Activated CD4-positive, alpha-beta T cell treated with anti-CD3 and anti-CD28 coated beads for 36 hours (primary cell): ENCODE data around the gene LPP. TPM values are rescaled to one million over a fixed set of nuclear protein-coding genes. Genes with fewer than 3 reads are reported as not detected.

Experiments used
- ATAC-seq: fragments of 200-7000 bp; cut with Tn5 transposase; one replicate; pipeline ENCODE4 v1.10.0; 2021; ENCODE audit warnings: mild to moderate bottlenecking, moderate library complexity
- CTCF ChIA-PET: fragments of 350-600 bp; sonication (Branson Sonifier 250); formaldehyde crosslinking; loops from one replicate; lab custom pipeline; 2021; ENCODE audit warnings: antibody characterized with exemption; lab: Charles Lee
- POLR2A ChIA-PET: fragments of 350-600 bp; sonication (Branson Sonifier 250); formaldehyde crosslinking; loops from one replicate; lab custom pipeline; 2021; ENCODE audit warnings: antibody characterized with exemption, inconsistent platforms; lab: Charles Lee
- DNase-seq: peaks from one replicate; pipeline ENCODE4 v3.0.0-alpha.2; 2020
- H3K27ac Mint-ChIP-seq: one replicate; pipeline ENCODE4 v1.8.0; 2021; ENCODE audit warnings: mixed read lengths
- H3K27me3 Mint-ChIP-seq: one replicate; pipeline ENCODE4 v1.8.0; 2021; ENCODE audit warnings: mixed read lengths
- H3K36me3 Mint-ChIP-seq: one replicate; pipeline ENCODE4 v1.8.0; 2021; ENCODE audit warnings: low read depth, mixed read lengths
- H3K4me1 Mint-ChIP-seq: one replicate; pipeline ENCODE4 v1.8.0; 2021; ENCODE audit warnings: mixed read lengths
- H3K4me3 Mint-ChIP-seq: one replicate; pipeline ENCODE4 v1.8.0; 2021; ENCODE audit warnings: mild to moderate bottlenecking, moderate library complexity, mixed read lengths
- H3K9me3 Mint-ChIP-seq: one replicate; pipeline ENCODE4 v1.8.0; 2021; ENCODE audit warnings: low read depth, mixed read lengths
- intact Hi-C, 2 experiments: fragments of 100-400 bp; cut with DNase I in 1 of 2; cut with micrococcal nuclease in 1 of 2; formaldehyde crosslinking; loops; one replicate each; pipeline versions ENCODE4 v1.14.2 to v1.15.1; 2022 to 2024; cut with DNase I, micrococcal nuclease
- total RNA-seq, 2 experiments: library from RNA; stranded (reverse); gene quantifications; one replicate each; pipeline ENCODE4 v1.2.3, GENCODE V29; 2021

LPP gene
- total RNA-seq, 2 experiments from 2014 or later = 34.7 to 40.6 TPM

- CTCF ChIA-PET = no interaction called here
- H3K4me3 Mint-ChIP-seq = no peak overlapping the region
Measured at GRCh38 chr3:188219147-188219546, 65.2 kb downstream of the LPP start.

GRCh38 chr3:188220097-188220788 lies 66.3 kb downstream of the LPP start:
- Mint-ChIP-seq H3K36me3 (peaks cover 17% of the 10 kb centered on the region), H3K4me3 (no peak overlapping the region), H3K9me3 (no peaks in the 10 kb centered on the region), H3K4me1 (peaks cover 22% of the 10 kb centered on the region), H3K27ac (no peak overlapping the region), H3K27me3 (no peaks in the 10 kb centered on the region)
- no peak for ATAC-seq
- intact Hi-C loops = no loop called here
- ChIA-PET CTCF (no interaction called here), POLR2A (interaction anchor here (0.6 kb wide), 1 partner anchor 34 kb away, joined by 3 read pairs; no protein-coding TSS in a partner anchor)
- DNase-seq = no peak

More at GRCh38 chr3:188219147-188219546, 65.2 kb downstream of the LPP start:
- Mint-ChIP-seq H3K4me1 (peaks cover 25% of the 10 kb centered on the region), H3K9me3 (no peaks in the 10 kb centered on the region), H3K27me3 (no peaks in the 10 kb centered on the region), H3K27ac (no peak overlapping the region), H3K36me3 (peaks cover 18% of the 10 kb centered on the region)
- POLR2A ChIA-PET = no interaction called here
- ATAC-seq (no peak), DNase-seq (no peak)
- intact Hi-C loops = no loop called here

GRCh38 chr3:188220988-188221818 lies 67.2 kb downstream of the LPP start:
- ChIA-PET POLR2A (no interaction called here), CTCF (interaction anchor here (2.0 kb wide), 1 partner anchor 16 kb away, joined by 6 read pairs; no protein-coding TSS in a partner anchor)
- H3K36me3 Mint-ChIP-seq = peaks cover 20% of the 10 kb centered on the region
- no peak for ATAC-seq
- no peaks in the 10 kb centered on the region for H3K27me3 Mint-ChIP-seq
- no peak overlapping the region for H3K27ac Mint-ChIP-seq
- H3K9me3 Mint-ChIP-seq = no peaks in the 10 kb centered on the region
- no peak overlapping the region for H3K4me3 Mint-ChIP-seq
- DNase-seq = no peak
- peaks cover 19% of the 10 kb centered on the region for H3K4me1 Mint-ChIP-seq
- intact Hi-C loops = no loop called here

GRCh38 chr3:188223936-188224335 lies 70.0 kb downstream of the LPP start:
- H3K27me3 Mint-ChIP-seq = no peaks in the 10 kb centered on the region
- ATAC-seq = no peak
- H3K4me1 Mint-ChIP-seq = peaks cover 8% of the 10 kb centered on the region
- no peak overlapping the region for H3K4me3 Mint-ChIP-seq
- ChIA-PET POLR2A (no interaction called here), CTCF (interaction anchor here (1.0 kb wide), 1 partner anchor 16 kb away, joined by 3 read pairs; no protein-coding TSS in a partner anchor)
- intact Hi-C loops = no loop called here
- no peak overlapping the region for H3K27ac Mint-ChIP-seq
- no peak for DNase-seq
- no peaks in the 10 kb centered on the region for H3K9me3 Mint-ChIP-seq
- peaks cover 23% of the 10 kb centered on the region for H3K36me3 Mint-ChIP-seq

- DNase-seq = no peak
- Mint-ChIP-seq H3K4me3 (no peak overlapping the region), H3K27ac (no peak overlapping the region), H3K4me1 (peaks cover 8% of the 10 kb centered on the region), H3K9me3 (no peaks in the 10 kb centered on the region), H3K36me3 (peaks cover 20% of the 10 kb centered on the region), H3K27me3 (no peaks in the 10 kb centered on the region)
- POLR2A ChIA-PET = no interaction called here
- no peak for ATAC-seq
- intact Hi-C loops = no loop called here
- CTCF ChIA-PET = no interaction called here
Measured at GRCh38 chr3:188227442-188227841, 73.5 kb downstream of the LPP start.

GRCh38 chr3:188229177-188229576 lies 75.2 kb downstream of the LPP start:
- Mint-ChIP-seq H3K4me3 (no peak overlapping the region), H3K27me3 (no peaks in the 10 kb centered on the region), H3K36me3 (peaks cover 17% of the 10 kb centered on the region), H3K9me3 (no peaks in the 10 kb centered on the region), H3K4me1 (peaks cover 9% of the 10 kb centered on the region), H3K27ac (no peak overlapping the region)
- intact Hi-C loops = no loop called here
- ChIA-PET CTCF (interaction anchor here (0.6 kb wide), 1 partner anchor 144 kb away, joined by 3 read pairs; no protein-coding TSS in a partner anchor), POLR2A (no interaction called here)
- DNase-seq (no peak), ATAC-seq (no peak)

GRCh38 chr3:188229726-188230125 lies 75.8 kb downstream of the LPP start:
- Mint-ChIP-seq H3K4me1 (peaks cover 9% of the 10 kb centered on the region), H3K36me3 (peaks cover 17% of the 10 kb centered on the region), H3K27ac (no peak overlapping the region), H3K27me3 (no peaks in the 10 kb centered on the region), H3K9me3 (no peaks in the 10 kb centered on the region), H3K4me3 (no peak overlapping the region)
- DNase-seq (no peak), ATAC-seq (no peak)
- ChIA-PET POLR2A (no interaction called here), CTCF (no interaction called here)
- intact Hi-C loops = no loop called here

- H3K27ac Mint-ChIP-seq = no peak overlapping the region
- peaks cover 7% of the 10 kb centered on the region for H3K4me1 Mint-ChIP-seq
- H3K9me3 Mint-ChIP-seq = no peaks in the 10 kb centered on the region
- no peak for DNase-seq
- CTCF ChIA-PET = interaction anchor here (0.6 kb wide), 1 partner anchor 19 kb away, joined by 3 read pairs; no protein-coding TSS in a partner anchor
- peak; percentile 70 for ATAC-seq
- no peak overlapping the region for H3K4me3 Mint-ChIP-seq
- H3K36me3 Mint-ChIP-seq = peaks cover 11% of the 10 kb centered on the region
- intact Hi-C loops = no loop called here
- POLR2A ChIA-PET = interaction anchor here (0.7 kb wide), 1 partner anchor 1178 kb away, joined by 3 read pairs; no protein-coding TSS in a partner anchor
- H3K27me3 Mint-ChIP-seq = no peaks in the 10 kb centered on the region
Measured at GRCh38 chr3:188230962-188231361, 77.0 kb downstream of the LPP start.

- intact Hi-C loops = no loop called here
- no peaks in the 10 kb centered on the region for H3K9me3 Mint-ChIP-seq
Measured at GRCh38 chr3:188231456-188231855, 77.5 kb downstream of the LPP start.

GRCh38 chr3:188232656-188233055 lies 78.7 kb downstream of the LPP start:
- Mint-ChIP-seq H3K4me1 (peaks cover 16% of the 10 kb centered on the region), H3K36me3 (peaks cover 10% of the 10 kb centered on the region), H3K27ac (no peak overlapping the region), H3K9me3 (no peaks in the 10 kb centered on the region), H3K27me3 (no peaks in the 10 kb centered on the region), H3K4me3 (no peak overlapping the region)
- ChIA-PET CTCF (no interaction called here), POLR2A (no interaction called here)
- intact Hi-C loops = no loop called here
- no peak for ATAC-seq
- DNase-seq = no peak

More at GRCh38 chr3:188231456-188231855, 77.5 kb downstream of the LPP start:
- peaks cover 13% of the 10 kb centered on the region for H3K36me3 Mint-ChIP-seq
- H3K4me1 Mint-ChIP-seq = peaks cover 10% of the 10 kb centered on the region
- DNase-seq = no peak
- no peak overlapping the region for H3K27ac Mint-ChIP-seq
- ChIA-PET POLR2A (interaction anchor here (0.7 kb wide), 1 partner anchor 1178 kb away, joined by 3 read pairs; no protein-coding TSS in a partner anchor), CTCF (no interaction called here)
- ATAC-seq = no peak
- no peak overlapping the region for H3K4me3 Mint-ChIP-seq
- H3K27me3 Mint-ChIP-seq = no peaks in the 10 kb centered on the region

GRCh38 chr3:188233320-188233719 lies 79.4 kb downstream of the LPP start:
- CTCF ChIA-PET = no interaction called here
- H3K4me1 Mint-ChIP-seq = peaks cover 22% of the 10 kb centered on the region
- POLR2A ChIA-PET = no interaction called here
- intact Hi-C loops = no loop called here
- no peaks in the 10 kb centered on the region for H3K9me3 Mint-ChIP-seq
- ATAC-seq (no peak), DNase-seq (no peak)
- peaks cover 10% of the 10 kb centered on the region for H3K36me3 Mint-ChIP-seq
- no peak overlapping the region for H3K27ac Mint-ChIP-seq
- no peaks in the 10 kb centered on the region for H3K27me3 Mint-ChIP-seq
- H3K4me3 Mint-ChIP-seq = no peak overlapping the region
